ENCODE results near the gene PHF8. TPM values are rescaled to one million over a fixed set of nuclear protein-coding genes. Genes with fewer than 3 reads are reported as not detected.

PHF8 gene
- total RNA-seq, 4 donors from 2014 or later = 22.7 to 75.4 (median 51.2) TPM

DNA sequence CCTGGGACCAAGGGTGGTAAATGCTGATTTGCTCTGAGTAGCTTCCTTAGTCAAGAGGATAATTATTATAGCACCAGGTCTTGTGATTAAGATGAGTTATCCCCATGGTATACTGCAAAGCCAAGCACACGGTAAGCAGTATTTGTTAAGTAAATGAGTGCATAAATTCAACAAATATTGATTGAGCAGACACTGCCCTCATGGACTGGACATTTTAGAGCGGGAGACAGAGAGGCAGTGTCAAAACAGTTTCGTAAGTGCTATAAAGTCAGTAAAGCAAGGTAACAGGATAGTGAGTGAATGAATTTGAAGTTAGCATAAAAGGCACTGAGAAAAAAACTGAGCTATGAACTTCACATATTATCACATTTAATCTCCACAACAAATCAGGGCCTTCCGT lies 13.9 kb downstream of the PHF8 start:
- no peaks in the 10 kb centered on the region for H3K27me3 ChIP-seq

DNA sequence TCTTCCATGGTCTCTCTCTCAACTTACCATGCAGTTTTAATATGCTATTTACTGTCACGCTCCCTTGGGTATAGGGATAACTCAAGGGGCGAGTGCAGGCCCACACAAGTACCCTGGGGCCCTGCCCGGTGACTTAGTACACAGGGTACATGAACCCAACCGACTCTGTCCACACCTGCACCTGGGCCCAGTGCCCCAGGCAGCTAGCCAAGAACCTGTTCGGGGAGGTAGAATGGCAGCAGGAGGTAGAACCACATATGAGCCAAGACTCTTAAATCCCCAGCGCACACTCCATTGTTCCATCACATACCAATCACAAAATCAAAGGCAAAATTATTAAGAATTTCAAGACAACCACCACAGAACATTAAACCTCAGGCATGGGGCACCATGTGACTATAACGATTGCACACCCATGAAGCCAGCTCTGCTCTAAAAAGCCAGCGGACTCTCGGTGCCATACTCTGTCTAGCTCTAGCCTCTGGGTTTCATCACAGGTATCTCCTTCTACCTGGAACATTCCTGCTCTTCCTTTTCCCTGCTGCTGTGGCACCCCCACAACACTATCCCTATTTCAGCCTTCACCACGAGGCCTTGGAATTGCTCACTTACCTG lies 14.6 kb downstream of the PHF8 start:
- no peak overlapping the region for H3K27ac ChIP-seq
- H3K4me1 ChIP-seq = no peaks in the 10 kb centered on the region
- no peaks in the 10 kb centered on the region for H3K36me3 ChIP-seq
- 73% methylated on average over 10 of the region's 10 CpGs; no CpG with 5 or more reads in 1 of the 2 donors for WGBS, 2 donors (ENCODE audit: low coverage in 1 of 2)
- no peaks in the 10 kb centered on the region for H3K27me3 ChIP-seq
- in situ Hi-C loops (cut with MboI; ENCODE audit: low pct_ligation_motif_present in 1 of 4, low pct_unique_long_range_greater_than_20kb in 1 of 4, low sequenced_read_pairs in 3 of 4) = no loop called here
- no peaks in the 10 kb centered on the region for H3K9me3 ChIP-seq
- no peak overlapping the region for H3K4me3 ChIP-seq
- intact Hi-C loops (cut with DNase I; ENCODE audit: low total_unique reads) = no loop called here
- DNase-seq = no peak
- TF ChIP-seq, protein P1, sequence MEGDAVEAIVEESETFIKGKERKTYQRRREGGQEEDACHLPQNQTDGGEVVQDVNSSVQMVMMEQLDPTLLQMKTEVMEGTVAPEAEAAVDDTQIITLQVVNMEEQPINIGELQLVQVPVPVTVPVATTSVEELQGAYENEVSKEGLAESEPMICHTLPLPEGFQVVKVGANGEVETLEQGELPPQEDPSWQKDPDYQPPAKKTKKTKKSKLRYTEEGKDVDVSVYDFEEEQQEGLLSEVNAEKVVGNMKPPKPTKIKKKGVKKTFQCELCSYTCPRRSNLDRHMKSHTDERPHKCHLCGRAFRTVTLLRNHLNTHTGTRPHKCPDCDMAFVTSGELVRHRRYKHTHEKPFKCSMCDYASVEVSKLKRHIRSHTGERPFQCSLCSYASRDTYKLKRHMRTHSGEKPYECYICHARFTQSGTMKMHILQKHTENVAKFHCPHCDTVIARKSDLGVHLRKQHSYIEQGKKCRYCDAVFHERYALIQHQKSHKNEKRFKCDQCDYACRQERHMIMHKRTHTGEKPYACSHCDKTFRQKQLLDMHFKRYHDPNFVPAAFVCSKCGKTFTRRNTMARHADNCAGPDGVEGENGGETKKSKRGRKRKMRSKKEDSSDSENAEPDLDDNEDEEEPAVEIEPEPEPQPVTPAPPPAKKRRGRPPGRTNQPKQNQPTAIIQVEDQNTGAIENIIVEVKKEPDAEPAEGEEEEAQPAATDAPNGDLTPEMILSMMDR (IDR thresholded peaks at IDR 0.05) = no peak
- TF ChIP-seq POLR2AphosphoS5 (IDR thresholded peaks at IDR 0.05) (no peak), EP300 (IDR thresholded peaks at IDR 0.05; ENCODE audit: low read depth) (no peak), POLR2A (IDR thresholded peaks at IDR 0.05) (no peak)

More for the DNA sequence above, 13.9 kb downstream of the PHF8 start:
- intact Hi-C loops (cut with DNase I; ENCODE audit: low total_unique reads) (no loop called here), in situ Hi-C loops (cut with MboI; ENCODE audit: low pct_ligation_motif_present in 1 of 4, low pct_unique_long_range_greater_than_20kb in 1 of 4, low sequenced_read_pairs in 3 of 4) (no loop called here)
- DNase-seq = no peak
- Histone ChIP-seq H3K4me1 (no peaks in the 10 kb centered on the region), H3K36me3 (no peaks in the 10 kb centered on the region), H3K9me3 (no peaks in the 10 kb centered on the region), H3K4me3 (no peak overlapping the region), H3K27ac (no peak overlapping the region)
- TF ChIP-seq EP300 (IDR thresholded peaks at IDR 0.05; ENCODE audit: low read depth) (no peak), POLR2A (IDR thresholded peaks at IDR 0.05) (no peak), POLR2AphosphoS5 (IDR thresholded peaks at IDR 0.05) (no peak)
- TF ChIP-seq, protein P1 (IDR thresholded peaks at IDR 0.05) = no peak
- WGBS, 2 donors (ENCODE audit: low coverage in 1 of 2) = 88 to 100% methylated on average over 1 to 4 of the region's 4 CpGs

DNA sequence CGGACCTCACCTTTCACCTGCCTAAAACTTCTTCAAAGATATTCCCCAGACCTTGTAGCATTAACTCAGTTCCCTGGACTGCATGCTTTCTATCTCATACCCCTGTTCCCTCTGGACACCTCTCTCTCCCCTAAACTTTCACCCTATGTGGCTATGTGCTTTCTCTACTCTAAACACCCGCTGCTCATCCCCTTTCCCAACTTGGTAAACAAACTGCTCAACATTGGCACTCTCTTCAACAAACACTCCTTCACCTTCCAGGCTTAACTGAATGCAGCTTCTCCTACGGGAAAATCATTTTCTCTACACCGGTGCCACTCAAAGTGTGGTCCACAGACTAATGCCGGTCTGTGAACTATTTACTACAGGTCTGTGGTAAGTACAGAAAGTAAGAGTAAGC lies 19.9 kb downstream of the PHF8 start:
- 90% methylated on average over 5 of the region's 5 CpGs; no CpG with 5 or more reads in 1 of the 2 donors for WGBS, 2 donors (ENCODE audit: low coverage in 1 of 2)
- no peaks in the 10 kb centered on the region for H3K4me1 ChIP-seq
- H3K27ac ChIP-seq = no peak overlapping the region
- no peak overlapping the region for H3K4me3 ChIP-seq
- DNase-seq = no peak
- H3K36me3 ChIP-seq = no peaks in the 10 kb centered on the region
- TF ChIP-seq POLR2AphosphoS5 (IDR thresholded peaks at IDR 0.05) = no peak
- TF ChIP-seq, protein P1 (IDR thresholded peaks at IDR 0.05) = no peak
- intact Hi-C loops (cut with DNase I; ENCODE audit: low total_unique reads) = no loop called here
- H3K9me3 ChIP-seq = no peaks in the 10 kb centered on the region
- no peaks in the 10 kb centered on the region for H3K27me3 ChIP-seq
- in situ Hi-C loops (cut with MboI; ENCODE audit: low pct_ligation_motif_present in 1 of 4, low pct_unique_long_range_greater_than_20kb in 1 of 4, low sequenced_read_pairs in 3 of 4) = no loop called here

DNA sequence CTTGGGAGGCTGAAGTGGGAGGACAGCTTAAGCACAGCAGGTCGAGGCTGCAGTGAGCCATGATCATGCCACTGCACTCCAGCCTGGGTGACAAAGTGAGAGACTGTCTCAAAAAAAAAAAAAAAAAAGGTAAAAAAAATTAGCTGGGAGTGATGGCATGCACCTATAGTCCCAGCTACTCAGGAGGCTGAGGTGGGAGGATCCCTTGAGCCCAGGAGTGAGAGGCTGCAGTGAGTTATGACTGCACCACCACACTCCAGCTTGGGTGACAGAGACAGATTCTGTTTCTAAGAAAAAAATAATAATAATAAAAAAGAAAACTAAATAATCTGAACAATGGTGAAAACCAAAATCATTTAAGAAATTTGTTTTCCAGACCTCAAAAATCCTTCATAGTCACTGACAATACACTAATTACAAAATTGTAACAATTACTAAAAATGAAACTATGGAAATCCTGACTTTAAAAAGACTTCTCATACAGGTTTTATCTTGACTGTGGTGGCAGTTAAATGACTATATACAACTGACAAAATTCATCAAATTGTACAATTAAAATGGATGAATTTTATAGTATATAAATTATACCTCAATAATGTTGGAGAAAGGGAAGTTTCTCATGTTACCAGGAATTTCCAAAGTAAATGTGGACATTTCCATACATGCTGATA lies 31.3 kb downstream of the PHF8 start:
- in situ Hi-C loops (cut with MboI; ENCODE audit: low pct_ligation_motif_present in 1 of 4, low pct_unique_long_range_greater_than_20kb in 1 of 4, low sequenced_read_pairs in 3 of 4) (no loop called here), intact Hi-C loops (cut with DNase I; ENCODE audit: low total_unique reads) (no loop called here)
- 44% methylated on average over 1 of the region's 1 CpG; no CpG with 5 or more reads in 1 of the 2 donors for WGBS, 2 donors (ENCODE audit: low coverage in 1 of 2)
- Histone ChIP-seq H3K27me3 (no peaks in the 10 kb centered on the region), H3K27ac (no peak overlapping the region), H3K4me3 (no peak overlapping the region), H3K4me1 (no peaks in the 10 kb centered on the region), H3K9me3 (no peaks in the 10 kb centered on the region), H3K36me3 (no peaks in the 10 kb centered on the region)
- TF ChIP-seq EP300 (IDR thresholded peaks at IDR 0.05; ENCODE audit: low read depth) = no peak
- TF ChIP-seq, protein P1 (IDR thresholded peaks at IDR 0.05) = no peak
- TF ChIP-seq POLR2A (IDR thresholded peaks at IDR 0.05) = no peak
- TF ChIP-seq POLR2AphosphoS5 (IDR thresholded peaks at IDR 0.05) = no peak
- no peak for DNase-seq

Data from transverse colon (tissue), 4 donors.